NCI-H2196 (cell line): ENCODE data around the gene FOXJ1.

Experiments used
- DNase-seq: peaks from one replicate; lab custom pipeline; 2025; ENCODE audit not compliant: unreplicated experiment; lab: John Stamatoyannopoulos, UW

Gene FOXJ1

GRCh38 chr17:76161619-76162266 lies 20.7 kb upstream of the FOXJ1 start:
- DNase-seq: no peak

GRCh38 chr17:76160896-76161528 lies 20.0 kb upstream of the FOXJ1 start:
- DNase-seq: no peak

GRCh38 chr17:76159157-76159556 lies 18.1 kb upstream of the FOXJ1 start:
- no peak for DNase-seq

- DNase-seq: no peak
Observed at GRCh38 chr17:76157759-76158158, 16.7 kb upstream of the FOXJ1 start.

GRCh38 chr17:76156662-76156991 lies 15.6 kb upstream of the FOXJ1 start:
- no peak for DNase-seq

GRCh38 chr17:76155988-76156661 lies 15.1 kb upstream of the FOXJ1 start:
- DNase-seq: no peak

GRCh38 chr17:76154936-76155845 lies 14.1 kb upstream of the FOXJ1 start:
- DNase-seq: no peak

- no peak for DNase-seq
Observed at GRCh38 chr17:76154292-76154691, 13.2 kb upstream of the FOXJ1 start.

GRCh38 chr17:76153640-76154039 lies 12.6 kb upstream of the FOXJ1 start:
- no peak for DNase-seq

GRCh38 chr17:76153202-76153601 lies 12.2 kb upstream of the FOXJ1 start:
- DNase-seq: no peak

GRCh38 chr17:76152591-76152990 lies 11.5 kb upstream of the FOXJ1 start:
- DNase-seq: no peak

- DNase-seq: no peak
Observed at GRCh38 chr17:76151896-76152454, 10.9 kb upstream of the FOXJ1 start.

- DNase-seq: no peak
Observed at GRCh38 chr17:76150712-76151622, 9.9 kb upstream of the FOXJ1 start.

GRCh38 chr17:76149214-76149613 lies 8.2 kb upstream of the FOXJ1 start:
- DNase-seq: no peak

- DNase-seq: no peak
Observed at GRCh38 chr17:76148015-76148326, 6.9 kb upstream of the FOXJ1 start.

GRCh38 chr17:76147211-76148014 lies 6.4 kb upstream of the FOXJ1 start:
- DNase-seq: peak; percentile 73

GRCh38 chr17:76146053-76146851 lies 5.2 kb upstream of the FOXJ1 start:
- DNase-seq: no peak

GRCh38 chr17:76145231-76146052 lies 4.4 kb upstream of the FOXJ1 start:
- DNase-seq: peak; percentile 92
